ENCODE results near the gene PGS1. TPM values are rescaled to one million over a fixed set of nuclear protein-coding genes. Genes with fewer than 3 reads are reported as not detected.

Gene PGS1
- total and polyA plus RNA-seq, 2 donors (not counting 1 experiment from before 2014, with no cell fraction given): 22.4 to 34.5 TPM

DNA sequence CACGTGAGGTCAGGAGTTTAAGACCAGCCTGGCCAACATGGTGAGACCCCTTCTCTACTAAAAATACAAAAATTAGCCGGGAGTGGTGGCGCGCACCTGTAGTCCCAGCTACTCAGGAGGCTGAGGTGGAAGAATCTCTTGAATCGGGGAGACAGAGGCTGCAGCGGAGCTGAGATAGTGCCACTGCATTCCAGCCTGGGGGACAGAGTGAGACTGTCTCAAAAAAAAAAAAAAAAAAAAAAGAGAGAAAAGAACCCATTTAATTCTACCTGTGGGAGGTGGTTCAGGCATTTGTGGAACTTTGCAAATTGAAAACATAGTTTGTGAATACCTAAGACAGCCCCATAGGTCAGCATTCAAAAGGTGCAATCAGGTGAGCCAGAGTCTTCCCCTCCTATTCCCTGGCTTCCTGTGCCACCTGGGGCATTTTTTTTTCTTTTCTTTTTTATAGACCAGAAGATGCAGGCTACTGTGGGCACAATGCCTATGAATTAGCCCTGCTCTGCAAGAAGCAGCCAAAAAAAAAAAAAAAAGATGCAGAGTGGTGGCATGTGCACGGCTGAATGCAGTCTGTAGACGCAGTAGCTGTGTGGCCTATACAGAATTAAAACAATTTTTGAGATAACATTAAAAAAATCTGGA, 9.5 kb upstream of the PGS1 start:
- no peaks in the 10 kb centered on the region for H3K79me2 ChIP-seq (ENCODE audit: control insufficient read depth, insufficient read depth, low read length)
- H2AFZ ChIP-seq (ENCODE audit: low read length): no peak overlapping the region
- no peak for DNase-seq (ENCODE audit: low read depth in 2 of 2)
- TF ChIP-seq, protein P1, sequence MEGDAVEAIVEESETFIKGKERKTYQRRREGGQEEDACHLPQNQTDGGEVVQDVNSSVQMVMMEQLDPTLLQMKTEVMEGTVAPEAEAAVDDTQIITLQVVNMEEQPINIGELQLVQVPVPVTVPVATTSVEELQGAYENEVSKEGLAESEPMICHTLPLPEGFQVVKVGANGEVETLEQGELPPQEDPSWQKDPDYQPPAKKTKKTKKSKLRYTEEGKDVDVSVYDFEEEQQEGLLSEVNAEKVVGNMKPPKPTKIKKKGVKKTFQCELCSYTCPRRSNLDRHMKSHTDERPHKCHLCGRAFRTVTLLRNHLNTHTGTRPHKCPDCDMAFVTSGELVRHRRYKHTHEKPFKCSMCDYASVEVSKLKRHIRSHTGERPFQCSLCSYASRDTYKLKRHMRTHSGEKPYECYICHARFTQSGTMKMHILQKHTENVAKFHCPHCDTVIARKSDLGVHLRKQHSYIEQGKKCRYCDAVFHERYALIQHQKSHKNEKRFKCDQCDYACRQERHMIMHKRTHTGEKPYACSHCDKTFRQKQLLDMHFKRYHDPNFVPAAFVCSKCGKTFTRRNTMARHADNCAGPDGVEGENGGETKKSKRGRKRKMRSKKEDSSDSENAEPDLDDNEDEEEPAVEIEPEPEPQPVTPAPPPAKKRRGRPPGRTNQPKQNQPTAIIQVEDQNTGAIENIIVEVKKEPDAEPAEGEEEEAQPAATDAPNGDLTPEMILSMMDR (conservative IDR thresholded peaks at IDR 0.05 in 1 of 2, IDR thresholded peaks at IDR 0.05 in 1 of 2; ENCODE audit: low read depth in 1 of 2, low read length in 2 of 2): no peak
- no peak for TF ChIP-seq EZH2 (IDR thresholded peaks at IDR 0.05; ENCODE audit: low read length, missing control alignments)
- no peak overlapping the region for H3K9ac ChIP-seq (ENCODE audit: insufficient read depth, low read length)
- H3K4me1 ChIP-seq (ENCODE audit: control insufficient read depth, extremely low read depth, insufficient read depth, low read length): peaks cover 14% of the 10 kb centered on the region
- no peak overlapping the region for H3K27ac ChIP-seq (ENCODE audit: insufficient read depth, low read length)
- H3K36me3 ChIP-seq (ENCODE audit: control insufficient read depth, insufficient read depth, low read length): no peaks in the 10 kb centered on the region
- H3K9me3 ChIP-seq (ENCODE audit: control insufficient read depth, insufficient read depth, low read depth, low read length): no peaks in the 10 kb centered on the region
- H3K4me2 ChIP-seq (ENCODE audit: extremely low read depth, insufficient read depth, low read length): no peak overlapping the region
- no peak overlapping the region for H3K4me3 ChIP-seq (replicated peaks in 1 of 4; ENCODE audit: control extremely low read depth in 1 of 4, insufficient read depth in 1 of 4, low read depth in 3 of 4, low read length in 4 of 4)
- H4K20me1 ChIP-seq (ENCODE audit: control insufficient read depth, extremely low read depth, insufficient read depth, low read length): no peaks in the 10 kb centered on the region
- H3K27me3 ChIP-seq (ENCODE audit: control insufficient read depth, insufficient read depth, low read length): no peaks in the 10 kb centered on the region

DNA sequence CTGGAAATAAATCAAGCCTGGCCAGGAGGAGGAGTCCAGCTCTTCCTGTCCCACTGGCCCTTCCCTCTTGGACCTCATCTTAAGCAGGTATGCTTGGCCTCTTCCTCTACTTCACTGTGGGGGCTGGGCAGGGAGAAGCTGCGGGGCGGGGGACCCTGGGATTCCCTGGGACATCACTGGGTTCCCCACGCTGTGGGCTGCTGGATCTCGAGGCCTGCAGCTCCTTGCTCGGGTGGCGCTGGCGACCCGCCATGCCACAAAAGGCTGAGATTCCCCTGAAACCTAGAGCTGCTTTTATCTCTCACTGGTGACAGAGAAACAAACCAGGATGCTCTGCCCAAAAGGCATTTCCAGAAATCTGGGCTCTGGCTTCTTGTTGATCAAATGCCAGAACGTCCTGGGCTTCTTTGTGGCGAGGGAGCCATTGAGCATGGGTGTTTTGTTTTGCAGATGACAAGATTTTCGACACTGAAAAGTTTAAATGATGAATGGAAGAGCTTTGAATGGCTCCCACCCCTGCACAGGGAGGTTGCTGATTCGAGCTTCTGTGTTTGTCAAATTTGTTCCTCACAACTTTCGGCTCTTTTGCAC, 8.6 kb upstream of the PGS1 start:
- Histone ChIP-seq H3K27me3 (ENCODE audit: control insufficient read depth, insufficient read depth, low read length) (no peaks in the 10 kb centered on the region), H4K20me1 (ENCODE audit: control insufficient read depth, extremely low read depth, insufficient read depth, low read length) (no peaks in the 10 kb centered on the region), H3K4me1 (ENCODE audit: control insufficient read depth, extremely low read depth, insufficient read depth, low read length) (peaks cover 22% of the 10 kb centered on the region), H3K9me3 (ENCODE audit: control insufficient read depth, insufficient read depth, low read depth, low read length) (no peaks in the 10 kb centered on the region), H3K27ac (ENCODE audit: insufficient read depth, low read length) (no peak overlapping the region), H2AFZ (ENCODE audit: low read length) (no peak overlapping the region), H3K4me3 (replicated peaks in 1 of 4; ENCODE audit: control extremely low read depth in 1 of 4, insufficient read depth in 1 of 4, low read depth in 3 of 4, low read length in 4 of 4) (no peak overlapping the region), H3K4me2 (ENCODE audit: extremely low read depth, insufficient read depth, low read length) (no peak overlapping the region), H3K79me2 (ENCODE audit: control insufficient read depth, insufficient read depth, low read length) (no peaks in the 10 kb centered on the region), H3K36me3 (ENCODE audit: control insufficient read depth, insufficient read depth, low read length) (no peaks in the 10 kb centered on the region), H3K9ac (ENCODE audit: insufficient read depth, low read length) (no peak overlapping the region)
- no peak for DNase-seq (ENCODE audit: low read depth in 2 of 2)
- TF ChIP-seq, protein P1 (conservative IDR thresholded peaks at IDR 0.05 in 1 of 2, IDR thresholded peaks at IDR 0.05 in 1 of 2; ENCODE audit: low read depth in 1 of 2, low read length in 2 of 2): no peak
- TF ChIP-seq EZH2 (IDR thresholded peaks at IDR 0.05; ENCODE audit: low read length, missing control alignments): no peak

DNA sequence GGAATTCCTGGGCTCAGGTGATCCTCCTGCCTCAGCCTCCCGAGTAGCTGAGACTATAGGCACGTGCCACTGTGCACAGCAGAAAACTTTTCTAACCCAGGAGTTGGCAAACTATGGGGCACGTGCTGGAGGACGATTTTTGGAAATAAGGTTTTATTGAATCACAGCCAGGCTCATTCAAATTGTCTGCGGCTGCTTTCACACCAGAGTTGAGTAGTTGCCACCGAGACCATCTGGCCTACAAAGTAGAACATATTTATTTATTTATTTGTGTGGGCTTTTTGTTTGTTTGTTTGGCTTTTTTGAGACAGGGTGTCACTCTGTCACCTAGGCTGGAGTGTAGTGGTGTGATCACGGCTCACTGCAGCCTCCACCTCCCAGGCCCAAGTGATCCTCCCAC, 7.4 kb upstream of the PGS1 start:
- no peak overlapping the region for H3K9ac ChIP-seq (ENCODE audit: insufficient read depth, low read length)
- no peaks in the 10 kb centered on the region for H4K20me1 ChIP-seq (ENCODE audit: control insufficient read depth, extremely low read depth, insufficient read depth, low read length)
- no peak overlapping the region for H2AFZ ChIP-seq (ENCODE audit: low read length)
- H3K27ac ChIP-seq (ENCODE audit: insufficient read depth, low read length): no peak overlapping the region
- no peaks in the 10 kb centered on the region for H3K79me2 ChIP-seq (ENCODE audit: control insufficient read depth, insufficient read depth, low read length)
- peaks cover 22% of the 10 kb centered on the region for H3K4me1 ChIP-seq (ENCODE audit: control insufficient read depth, extremely low read depth, insufficient read depth, low read length)
- no peak for TF ChIP-seq EZH2 (IDR thresholded peaks at IDR 0.05; ENCODE audit: low read length, missing control alignments)
- TF ChIP-seq, protein P1 (conservative IDR thresholded peaks at IDR 0.05 in 1 of 2, IDR thresholded peaks at IDR 0.05 in 1 of 2; ENCODE audit: low read depth in 1 of 2, low read length in 2 of 2): no peak
- no peaks in the 10 kb centered on the region for H3K9me3 ChIP-seq (ENCODE audit: control insufficient read depth, insufficient read depth, low read depth, low read length)
- no peak for DNase-seq (ENCODE audit: low read depth in 2 of 2)
- H3K4me2 ChIP-seq (ENCODE audit: extremely low read depth, insufficient read depth, low read length): no peak overlapping the region
- H3K36me3 ChIP-seq (ENCODE audit: control insufficient read depth, insufficient read depth, low read length): no peaks in the 10 kb centered on the region
- H3K27me3 ChIP-seq (ENCODE audit: control insufficient read depth, insufficient read depth, low read length): no peaks in the 10 kb centered on the region
- no peak overlapping the region for H3K4me3 ChIP-seq (replicated peaks in 1 of 4; ENCODE audit: control extremely low read depth in 1 of 4, insufficient read depth in 1 of 4, low read depth in 3 of 4, low read length in 4 of 4)
